ENCODE measurements around the gene SSTR4. TPM values are rescaled to one million over a fixed set of nuclear protein-coding genes. Genes with fewer than 3 reads are reported as not detected.
"Not testable (repeated sequence)": the region's sequence is repeated elsewhere in the genome, so short reads cannot be mapped to it uniquely, and the experiment has no call there.

Gene SSTR4, protein sequence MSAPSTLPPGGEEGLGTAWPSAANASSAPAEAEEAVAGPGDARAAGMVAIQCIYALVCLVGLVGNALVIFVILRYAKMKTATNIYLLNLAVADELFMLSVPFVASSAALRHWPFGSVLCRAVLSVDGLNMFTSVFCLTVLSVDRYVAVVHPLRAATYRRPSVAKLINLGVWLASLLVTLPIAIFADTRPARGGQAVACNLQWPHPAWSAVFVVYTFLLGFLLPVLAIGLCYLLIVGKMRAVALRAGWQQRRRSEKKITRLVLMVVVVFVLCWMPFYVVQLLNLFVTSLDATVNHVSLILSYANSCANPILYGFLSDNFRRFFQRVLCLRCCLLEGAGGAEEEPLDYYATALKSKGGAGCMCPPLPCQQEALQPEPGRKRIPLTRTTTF
- polyA plus RNA-seq = under 1 TPM in 1 of 4 donors, not detected in 3; 0.16 TPM
- long read RNA-seq, donor 1 = 0 reads
- long read RNA-seq, donor 2 = 0 reads
- long read RNA-seq, donor 3 = 0 reads
- long read RNA-seq, donor 4 = 0 reads
- long read RNA-seq, donor 5 = 0 reads
- long read RNA-seq, donor 6 = 0 reads
- long read RNA-seq, donor 7 = 0 reads
- long read RNA-seq, donor 8 = 0 reads
- long read RNA-seq, donor 9 = 0 reads
- long read RNA-seq, donor 10, partial matches to known transcripts = 0 of 1 reads
- long read RNA-seq, donor 10, other reads (novel, unspliced or antisense) = 0 of 1 reads

DNA sequence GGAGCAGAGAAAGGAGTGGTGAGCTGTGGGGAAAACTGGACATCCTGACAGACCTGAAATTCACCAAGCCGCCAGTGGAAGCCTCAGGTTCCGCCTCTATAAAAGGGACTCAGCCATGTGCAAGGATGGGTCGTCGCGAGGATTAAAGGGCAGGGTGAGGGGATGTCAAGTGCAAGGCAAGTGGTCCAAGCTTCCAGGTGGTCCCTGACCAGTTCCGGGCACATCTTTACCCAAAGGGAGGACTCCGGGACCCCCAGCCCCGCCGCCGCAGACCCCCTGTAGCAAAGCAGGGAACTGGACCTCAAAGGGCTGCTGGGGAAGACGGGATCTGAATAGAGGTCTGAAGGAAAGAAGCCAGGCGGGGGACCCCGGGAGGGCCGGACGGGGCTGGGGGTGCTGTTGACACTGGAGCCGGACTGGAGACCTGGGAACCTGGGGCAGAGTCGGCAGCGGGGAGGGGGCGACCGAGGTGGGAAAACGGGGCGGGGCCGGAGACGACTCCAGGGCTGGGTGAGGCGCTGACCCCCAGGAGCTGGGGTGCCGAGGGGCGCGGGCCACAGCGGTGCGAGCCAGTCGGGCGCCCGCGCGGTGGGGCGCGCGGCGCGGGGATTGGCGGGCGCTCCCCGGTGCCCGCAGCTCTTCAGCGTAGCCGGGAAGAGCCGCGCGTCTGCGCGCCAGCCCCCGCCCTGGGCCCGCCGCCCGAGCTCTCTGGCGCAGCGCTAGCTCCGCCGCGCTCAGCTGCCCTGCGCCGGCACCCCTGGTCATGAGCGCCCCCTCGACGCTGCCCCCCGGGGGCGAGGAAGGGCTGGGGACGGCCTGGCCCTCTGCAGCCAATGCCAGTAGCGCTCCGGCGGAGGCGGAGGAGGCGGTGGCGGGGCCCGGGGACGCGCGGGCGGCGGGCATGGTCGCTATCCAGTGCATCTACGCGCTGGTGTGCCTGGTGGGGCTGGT, at the start of gene SSTR4:
SSTR4 (plus strand) TSS at position 592 of the 951 bp plus-strand sequence; CDS start at position 764, 172 bp downstream.
- no peaks in the 10 kb centered on the region for H3K9me3 ChIP-seq (ENCODE audit: control insufficient read depth in 2 of 2, insufficient read depth in 1 of 2, low read depth in 1 of 2, low read length in 1 of 2)
- WGBS, 3 donors = 21 to 39% (median 36%) methylated on average over 58 to 83 of the region's 83 CpGs
- no peaks in the 10 kb centered on the region for H3K36me3 ChIP-seq (ENCODE audit: control insufficient read depth in 3 of 3, insufficient read depth in 2 of 3, low read depth in 1 of 3, low read length in 3 of 3)
- DNase-seq (no peak), FAIRE-seq (no peak)
- no peak within 1 kb of the TSS for H3K4me3 ChIP-seq (ENCODE audit: low read depth in 1 of 3, low read length in 3 of 3)
- peaks cover 4 to 22% (median 7%) of the 10 kb centered on the region in 3 donors for H3K27me3 ChIP-seq (ENCODE audit: control insufficient read depth in 3 of 3, insufficient read depth in 3 of 3, low read length in 3 of 3)
- no peak within 1 kb of the TSS for H3K27ac ChIP-seq (ENCODE audit: low read depth in 1 of 3, low read length in 2 of 3)
- H3K4me1 ChIP-seq (ENCODE audit: control insufficient read depth in 3 of 3, insufficient read depth in 2 of 3, low read depth in 1 of 3, low read length in 2 of 3) = no peaks in the 10 kb centered on the region

DNA sequence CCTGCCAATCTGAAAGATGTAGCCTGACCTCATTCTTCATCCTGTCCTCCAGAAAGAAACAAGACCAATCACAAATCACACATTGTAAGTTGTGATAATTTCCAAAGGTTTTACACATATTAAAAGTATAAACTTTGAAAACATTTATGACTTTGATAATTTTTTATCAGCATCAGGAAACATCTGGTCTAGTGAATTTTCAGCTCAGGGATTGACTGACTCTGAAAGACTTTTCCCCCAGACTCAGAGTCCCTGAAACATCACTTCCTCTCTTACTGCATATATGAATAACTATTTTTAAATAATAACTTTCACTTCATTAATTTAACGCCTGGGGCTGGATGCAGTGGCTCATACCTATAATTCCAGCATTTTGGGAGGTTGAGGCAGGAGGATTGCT, 48.5 kb upstream of the SSTR4 start:
- no peak overlapping the region for H3K27ac ChIP-seq (ENCODE audit: low read depth in 1 of 3, low read length in 2 of 3)
- 52 to 79% (median 64%) methylated on average over 1 of the region's 1 CpG for WGBS, 3 donors
- FAIRE-seq (no peak), DNase-seq (no peak)
- no peaks in the 10 kb centered on the region for H3K36me3 ChIP-seq (ENCODE audit: control insufficient read depth in 3 of 3, insufficient read depth in 2 of 3, low read depth in 1 of 3, low read length in 3 of 3)
- H3K4me3 ChIP-seq (ENCODE audit: low read depth in 1 of 3, low read length in 3 of 3) = no peak overlapping the region
- H3K4me1 ChIP-seq (ENCODE audit: control insufficient read depth in 3 of 3, insufficient read depth in 2 of 3, low read depth in 1 of 3, low read length in 2 of 3) = no peaks in the 10 kb centered on the region
- H3K27me3 ChIP-seq (ENCODE audit: control insufficient read depth in 3 of 3, insufficient read depth in 3 of 3, low read length in 3 of 3) = no peaks in the 10 kb centered on the region
- H3K9me3 ChIP-seq (ENCODE audit: control insufficient read depth in 2 of 2, insufficient read depth in 1 of 2, low read depth in 1 of 2, low read length in 1 of 2) = no peaks in the 10 kb centered on the region

DNA sequence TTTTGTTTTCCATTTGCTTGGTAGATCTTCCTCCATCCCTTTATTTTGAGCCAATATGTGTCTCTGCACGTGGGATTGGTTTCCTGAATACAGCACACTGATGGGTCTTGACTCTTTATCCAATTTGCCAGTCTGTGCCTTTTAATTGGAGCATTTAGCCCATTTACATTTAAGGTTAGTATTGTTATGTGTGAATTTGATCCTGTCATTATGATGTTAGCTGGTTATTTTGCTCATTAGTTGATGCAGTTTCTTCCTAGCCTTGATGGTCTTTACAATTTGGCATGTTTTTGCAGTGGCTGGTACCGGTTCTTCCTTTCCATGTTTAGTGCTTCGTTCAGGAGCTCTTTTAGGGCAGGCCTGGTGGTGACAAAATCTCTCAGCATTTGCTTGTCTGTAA, 43.7 kb upstream of the SSTR4 start:
- H3K4me1 ChIP-seq (ENCODE audit: control insufficient read depth in 3 of 3, insufficient read depth in 2 of 3, low read depth in 1 of 3, low read length in 2 of 3) = not testable (repeated sequence)

DNA sequence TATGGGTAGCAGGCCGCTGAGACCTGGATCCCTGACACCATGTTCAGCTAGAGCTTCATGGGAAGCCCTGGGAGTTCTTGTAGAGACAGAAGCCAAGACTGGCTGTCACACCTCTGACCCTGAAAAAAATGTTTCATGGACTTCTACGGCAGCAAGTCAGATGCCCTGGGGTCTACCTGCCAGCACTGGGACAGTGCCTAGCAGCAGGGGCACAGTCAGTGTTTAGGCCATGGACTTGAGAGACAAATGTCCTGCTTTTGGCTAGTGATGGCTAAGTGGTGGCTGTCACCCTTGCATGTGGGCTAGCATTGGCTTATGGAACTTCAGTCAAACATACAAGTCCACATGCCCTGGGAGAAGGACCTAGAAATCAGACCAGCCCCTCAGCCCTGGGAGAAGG, 41.3 kb upstream of the SSTR4 start:
- Histone ChIP-seq H3K9me3 (ENCODE audit: control insufficient read depth in 2 of 2, insufficient read depth in 1 of 2, low read depth in 1 of 2, low read length in 1 of 2) (peaks cover 0 to 6% of the 10 kb centered on the region in 2 donors), H3K4me3 (ENCODE audit: low read depth in 1 of 3, low read length in 3 of 3) (no peak overlapping the region), H3K27me3 (ENCODE audit: control insufficient read depth in 3 of 3, insufficient read depth in 3 of 3, low read length in 3 of 3) (peaks cover 0 to 1% (median 0%) of the 10 kb centered on the region in 3 donors), H3K4me1 (ENCODE audit: control insufficient read depth in 3 of 3, insufficient read depth in 2 of 3, low read depth in 1 of 3, low read length in 2 of 3) (no peaks in the 10 kb centered on the region), H3K27ac (ENCODE audit: low read depth in 1 of 3, low read length in 2 of 3) (no peak overlapping the region), H3K36me3 (ENCODE audit: control insufficient read depth in 3 of 3, insufficient read depth in 2 of 3, low read depth in 1 of 3, low read length in 3 of 3) (no peaks in the 10 kb centered on the region)
- DNase-seq (no peak), FAIRE-seq (no peak)
- WGBS, 3 donors = 83 to 91% (median 90%) methylated on average over 2 of the region's 2 CpGs

More for the DNA sequence above, 43.7 kb upstream of the SSTR4 start:
- WGBS, 3 donors = 72 to 81% (median 73%) methylated on average over 3 of the region's 3 CpGs
- H3K36me3 ChIP-seq (ENCODE audit: control insufficient read depth in 3 of 3, insufficient read depth in 2 of 3, low read depth in 1 of 3, low read length in 3 of 3); H3K9me3 ChIP-seq (ENCODE audit: control insufficient read depth in 2 of 2, insufficient read depth in 1 of 2, low read depth in 1 of 2, low read length in 1 of 2); FAIRE-seq; H3K27ac ChIP-seq (ENCODE audit: low read depth in 1 of 3, low read length in 2 of 3); H3K27me3 ChIP-seq (ENCODE audit: control insufficient read depth in 3 of 3, insufficient read depth in 3 of 3, low read length in 3 of 3); DNase-seq; H3K4me3 ChIP-seq (ENCODE audit: low read depth in 1 of 3, low read length in 3 of 3): not testable (repeated sequence)

DNA sequence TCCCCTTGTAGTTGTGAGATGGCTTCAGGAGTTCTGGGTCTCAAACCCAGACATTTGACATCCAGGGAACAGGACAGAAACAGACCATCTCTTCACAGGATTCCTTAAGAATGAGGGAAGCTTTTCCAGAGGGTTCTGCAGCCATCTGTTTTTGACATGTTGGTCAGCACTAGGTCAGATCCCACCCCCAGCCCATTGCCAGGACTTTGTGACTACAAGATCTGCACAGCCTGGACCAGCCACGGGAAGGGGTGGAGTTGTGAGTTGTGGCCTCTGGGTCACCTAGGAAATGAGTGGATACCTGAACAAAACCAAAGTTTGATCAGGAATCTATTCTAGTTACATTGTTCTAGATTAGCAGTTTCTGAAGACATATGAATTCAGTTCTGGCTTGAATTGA, 39.2 kb upstream of the SSTR4 start:
- Histone ChIP-seq H3K27me3 (ENCODE audit: control insufficient read depth in 3 of 3, insufficient read depth in 3 of 3, low read length in 3 of 3) (peaks cover 0 to 1% (median 0%) of the 10 kb centered on the region in 3 donors), H3K4me3 (ENCODE audit: low read depth in 1 of 3, low read length in 3 of 3) (no peak overlapping the region), H3K9me3 (ENCODE audit: control insufficient read depth in 2 of 2, insufficient read depth in 1 of 2, low read depth in 1 of 2, low read length in 1 of 2) (peaks cover 0 to 6% of the 10 kb centered on the region in 2 donors), H3K4me1 (ENCODE audit: control insufficient read depth in 3 of 3, insufficient read depth in 2 of 3, low read depth in 1 of 3, low read length in 2 of 3) (no peaks in the 10 kb centered on the region), H3K36me3 (ENCODE audit: control insufficient read depth in 3 of 3, insufficient read depth in 2 of 3, low read depth in 1 of 3, low read length in 3 of 3) (no peaks in the 10 kb centered on the region), H3K27ac (ENCODE audit: low read depth in 1 of 3, low read length in 2 of 3) (no peak overlapping the region)
- FAIRE-seq = no peak
- 44 to 63% (median 52%) methylated on average over 1 of the region's 1 CpG for WGBS, 3 donors
- DNase-seq = no peak

DNA sequence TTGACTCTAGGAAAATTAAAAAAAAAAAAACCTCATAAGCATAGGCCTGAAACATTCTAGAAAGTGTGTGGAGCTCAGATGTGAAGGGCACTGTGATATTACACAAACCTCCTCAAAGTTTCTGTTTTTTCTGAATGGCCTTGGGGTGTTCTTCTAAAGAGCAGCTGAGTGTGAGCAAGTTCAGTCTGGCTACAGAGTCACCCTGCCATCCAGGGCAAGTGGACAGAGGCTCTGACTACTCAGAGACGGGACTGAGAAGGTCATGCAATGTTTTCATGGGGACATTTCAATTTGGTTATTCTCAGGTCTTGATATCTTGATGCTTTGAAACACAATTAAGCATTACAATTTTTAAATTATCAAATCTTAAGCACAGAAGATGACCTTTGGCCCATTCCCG, 36.6 kb upstream of the SSTR4 start:
- Histone ChIP-seq H3K9me3 (ENCODE audit: control insufficient read depth in 2 of 2, insufficient read depth in 1 of 2, low read depth in 1 of 2, low read length in 1 of 2) (peaks cover 0 to 6% of the 10 kb centered on the region in 2 donors), H3K27ac (ENCODE audit: low read depth in 1 of 3, low read length in 2 of 3) (no peak overlapping the region), H3K4me1 (ENCODE audit: control insufficient read depth in 3 of 3, insufficient read depth in 2 of 3, low read depth in 1 of 3, low read length in 2 of 3) (no peaks in the 10 kb centered on the region), H3K36me3 (ENCODE audit: control insufficient read depth in 3 of 3, insufficient read depth in 2 of 3, low read depth in 1 of 3, low read length in 3 of 3) (no peaks in the 10 kb centered on the region), H3K27me3 (ENCODE audit: control insufficient read depth in 3 of 3, insufficient read depth in 3 of 3, low read length in 3 of 3) (peaks cover 0 to 1% (median 0%) of the 10 kb centered on the region in 3 donors), H3K4me3 (ENCODE audit: low read depth in 1 of 3, low read length in 3 of 3) (no peak overlapping the region)
- DNase-seq = no peak
- no peak for FAIRE-seq
- 82 to 87% (median 85%) methylated on average over 2 of the region's 2 CpGs for WGBS, 3 donors

DNA sequence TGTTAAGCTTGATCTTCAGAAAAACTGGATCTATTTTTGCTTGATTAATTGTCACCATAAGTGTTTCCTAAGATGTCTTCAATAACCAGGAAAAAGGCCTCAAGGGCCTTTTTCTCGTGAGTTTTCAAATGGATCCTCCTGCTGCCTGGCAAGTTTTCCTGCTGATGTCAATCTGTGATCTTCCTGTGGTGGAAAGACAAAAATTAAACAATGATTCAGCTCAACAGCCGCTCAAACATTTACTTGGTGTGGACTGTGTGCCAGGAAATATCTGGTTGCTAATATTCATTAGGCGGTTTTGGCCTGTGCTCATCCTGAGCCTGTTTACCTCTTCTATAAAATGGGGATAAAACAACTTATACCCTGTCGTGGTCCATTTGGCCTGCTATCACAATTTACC, 35.4 kb upstream of the SSTR4 start:
- Histone ChIP-seq H3K27me3 (ENCODE audit: control insufficient read depth in 3 of 3, insufficient read depth in 3 of 3, low read length in 3 of 3) (peaks cover 0 to under 1% (median 0%) of the 10 kb centered on the region in 3 donors), H3K9me3 (ENCODE audit: control insufficient read depth in 2 of 2, insufficient read depth in 1 of 2, low read depth in 1 of 2, low read length in 1 of 2) (no peaks in the 10 kb centered on the region), H3K4me1 (ENCODE audit: control insufficient read depth in 3 of 3, insufficient read depth in 2 of 3, low read depth in 1 of 3, low read length in 2 of 3) (no peaks in the 10 kb centered on the region), H3K4me3 (ENCODE audit: low read depth in 1 of 3, low read length in 3 of 3) (no peak overlapping the region), H3K27ac (ENCODE audit: low read depth in 1 of 3, low read length in 2 of 3) (no peak overlapping the region), H3K36me3 (ENCODE audit: control insufficient read depth in 3 of 3, insufficient read depth in 2 of 3, low read depth in 1 of 3, low read length in 3 of 3) (no peaks in the 10 kb centered on the region)
- 62 to 70% (median 65%) methylated on average over 4 of the region's 4 CpGs for WGBS, 3 donors
- FAIRE-seq (no peak), DNase-seq (no peak)

Data from small intestine (tissue), 16 donors.